CD4-positive, alpha-beta T cell treated with Interleukin-2 at 100 ng/mL for 4 hours (primary cell): Measurements from ENCODE around the gene VWF.
"Not testable (repeated sequence)": the region's sequence is repeated elsewhere in the genome, so short reads cannot be mapped to it uniquely, and the experiment has no call there.

Source experiments
- DNase-seq: peaks from one replicate; pipeline ENCODE4 v3.0.0-alpha.2; 2020; ENCODE audit warnings: low spot score

Gene VWF

DNA sequence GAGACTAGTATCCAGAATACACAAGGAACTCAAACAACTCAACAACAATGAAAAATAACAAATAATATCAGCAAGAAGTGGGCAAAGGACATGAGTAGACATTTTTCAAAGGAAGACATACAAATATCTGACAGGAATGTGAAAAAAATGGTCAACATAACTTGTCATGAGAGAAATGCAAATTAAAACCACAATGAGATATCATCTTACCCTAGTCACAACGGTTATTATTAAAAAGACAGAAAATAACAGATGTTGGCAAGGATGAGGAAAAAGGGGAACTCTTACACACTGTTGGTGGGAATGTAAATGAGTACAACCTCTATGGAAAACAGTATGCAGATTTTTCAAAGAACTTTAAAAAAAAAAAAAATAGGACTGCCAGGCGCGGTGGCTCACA is 20.4 kb downstream of the VWF start:
- DNase-seq = no peak

DNA sequence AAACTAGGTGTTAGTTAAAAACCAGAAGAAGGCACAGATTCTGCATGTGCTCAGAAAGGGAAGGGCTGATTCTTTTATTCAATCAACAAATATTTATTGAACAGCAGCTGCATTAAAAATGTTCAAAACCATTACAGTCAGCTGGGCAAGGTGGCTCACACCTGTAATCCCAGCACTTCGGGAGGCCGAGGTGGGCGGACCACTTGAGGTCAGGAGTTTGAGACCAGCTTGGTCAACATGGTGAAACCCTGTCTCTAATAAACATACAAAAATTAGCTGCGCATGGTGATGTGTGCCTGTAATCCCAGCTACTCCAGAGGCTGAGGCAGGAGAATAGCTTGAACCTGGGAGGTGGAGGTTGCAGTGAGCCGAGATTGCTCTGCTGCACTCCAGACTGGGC is 22.4 kb downstream of the VWF start:
- DNase-seq = not testable (repeated sequence)

DNA sequence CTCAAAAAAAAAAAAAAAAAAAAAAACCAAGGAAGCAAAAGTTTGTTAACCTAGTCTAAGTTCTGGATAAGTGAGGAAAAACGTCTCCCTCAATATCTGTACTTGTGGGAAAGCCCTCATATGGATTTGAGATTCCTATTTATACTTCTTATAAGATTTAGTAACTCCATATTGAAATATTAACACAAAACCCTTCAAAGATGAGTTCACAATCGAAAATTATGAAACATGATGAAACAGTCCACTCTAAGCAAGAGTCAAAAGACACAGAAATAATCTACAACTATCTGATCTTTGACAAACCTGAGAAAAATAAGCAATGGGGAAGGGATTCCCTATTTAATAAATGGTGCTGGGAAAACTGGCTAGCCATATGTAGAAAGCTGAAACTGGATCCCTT is 25.2 kb downstream of the VWF start:
- no peak for DNase-seq

DNA sequence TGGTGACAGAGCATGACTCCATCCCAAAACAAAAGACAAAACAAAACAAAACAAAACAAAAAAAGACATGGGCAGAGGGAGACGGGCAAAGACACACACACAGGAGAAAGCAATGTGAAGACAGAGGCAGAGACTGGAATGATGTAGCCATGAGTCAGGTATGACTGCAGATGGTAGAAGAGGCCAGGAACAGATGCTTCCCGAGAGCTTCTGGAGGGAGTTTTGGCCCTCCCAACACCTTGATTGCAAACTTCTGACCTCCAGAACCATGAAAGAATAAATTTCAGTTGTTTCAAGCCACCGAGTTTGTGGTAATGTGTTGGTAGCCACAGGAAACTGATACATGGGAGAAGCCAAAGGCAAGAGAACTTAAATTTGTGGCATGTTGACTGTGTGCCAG is 27.1 kb downstream of the VWF start:
- no peak for DNase-seq

DNA sequence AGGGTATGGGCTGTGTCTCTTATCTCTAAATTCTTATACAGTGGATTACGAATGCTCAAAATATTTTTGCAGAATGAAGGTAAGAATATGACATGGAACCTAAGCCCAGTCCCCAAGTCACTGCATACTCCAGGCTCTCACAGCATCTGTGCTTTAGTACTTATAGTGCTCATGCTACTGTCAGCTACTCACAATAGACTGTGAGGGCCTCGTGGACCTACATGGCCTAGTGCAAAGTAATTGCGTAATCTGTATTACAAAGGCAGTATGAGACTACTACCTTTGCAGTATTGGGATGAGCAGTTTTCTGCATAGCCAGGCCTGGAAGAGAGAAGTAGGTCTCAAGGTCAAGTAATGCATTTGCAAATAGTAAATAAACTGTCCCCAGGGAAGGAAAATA is 27.9 kb downstream of the VWF start:
- DNase-seq = no peak

DNA sequence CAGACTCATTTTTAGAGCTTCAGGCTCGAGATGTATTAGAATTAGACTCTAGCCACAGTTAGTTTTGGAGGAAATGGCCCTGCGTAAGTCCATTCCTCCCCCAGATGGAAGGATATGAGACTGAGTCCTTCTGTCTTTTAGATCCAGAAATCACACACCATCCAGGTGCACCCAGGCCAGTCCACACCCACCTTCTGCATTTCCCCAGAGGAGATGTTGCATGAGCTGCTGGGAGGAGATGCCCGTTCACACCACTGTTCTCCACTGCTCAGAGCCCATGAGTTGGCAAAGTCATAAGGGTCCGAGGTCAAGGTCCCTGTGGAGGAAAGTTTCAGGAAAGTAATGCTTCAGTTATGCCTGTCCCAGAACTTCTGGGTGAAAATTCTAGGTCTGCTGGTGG is 29.2 kb downstream of the VWF start:
- DNase-seq = no peak

DNA sequence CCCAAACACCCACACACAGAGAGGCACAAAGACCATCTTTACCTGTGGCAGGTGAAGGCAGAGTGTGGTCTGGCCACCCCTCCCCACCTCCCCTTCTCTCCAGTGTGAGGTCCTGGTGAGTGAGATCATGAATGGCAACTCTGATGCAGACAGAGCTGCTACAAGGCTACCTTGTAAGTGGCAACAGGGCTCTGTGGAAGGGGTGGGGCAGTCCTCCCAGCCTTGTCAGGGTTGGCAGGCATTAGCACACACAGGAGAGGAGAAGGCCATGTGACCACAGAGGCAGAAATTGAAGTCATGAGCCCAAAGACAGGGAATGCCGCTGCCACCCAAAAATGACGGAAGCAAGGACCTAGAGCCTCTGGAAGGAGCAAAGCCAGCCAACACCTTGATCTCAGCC is 30.7 kb downstream of the VWF start:
- no peak for DNase-seq

DNA sequence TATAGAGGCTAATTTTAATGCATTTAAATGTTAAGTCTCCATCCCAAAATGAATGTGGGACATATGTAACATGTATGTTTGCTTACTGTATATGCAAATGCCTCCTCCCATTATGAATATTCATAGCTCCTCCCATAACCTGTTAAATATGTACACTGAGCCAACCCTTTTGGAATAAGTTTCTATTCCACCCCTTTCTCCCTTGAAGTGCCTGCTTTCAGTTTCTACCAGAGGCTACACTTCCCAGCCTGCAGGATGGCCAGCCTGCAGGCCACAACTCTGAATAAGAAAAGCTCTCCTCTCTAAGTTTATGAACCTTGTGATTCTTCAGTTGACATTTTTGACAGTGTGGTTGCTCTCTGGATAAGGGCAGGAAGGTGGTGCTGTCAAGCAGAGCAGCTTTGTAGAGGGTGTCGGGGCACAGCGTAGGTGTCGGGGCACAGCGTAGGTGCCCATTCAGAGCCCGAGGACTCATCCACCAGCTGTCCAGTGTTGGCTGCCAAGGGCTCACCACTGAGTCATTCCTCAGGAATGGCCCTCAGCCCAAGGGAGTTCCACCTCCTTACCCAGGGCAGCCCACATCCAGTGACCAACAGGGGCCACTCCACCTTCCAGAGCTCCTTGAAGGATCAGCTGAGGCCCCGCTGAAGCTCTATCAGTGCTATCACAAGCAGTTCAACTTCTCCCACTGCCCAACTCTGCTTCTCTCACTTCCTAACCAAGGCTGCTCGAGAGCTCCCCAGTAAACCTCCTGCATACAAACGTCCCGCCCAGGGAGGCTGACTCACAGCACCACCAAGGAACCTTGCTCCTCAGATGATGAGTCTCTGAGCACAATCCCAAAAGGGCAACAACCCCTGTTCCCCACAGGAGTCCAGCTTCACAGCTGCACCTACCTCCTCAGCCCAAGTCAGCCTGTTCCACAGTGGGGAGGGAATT is 31.4 kb downstream of the VWF start:
- no peak for DNase-seq

DNA sequence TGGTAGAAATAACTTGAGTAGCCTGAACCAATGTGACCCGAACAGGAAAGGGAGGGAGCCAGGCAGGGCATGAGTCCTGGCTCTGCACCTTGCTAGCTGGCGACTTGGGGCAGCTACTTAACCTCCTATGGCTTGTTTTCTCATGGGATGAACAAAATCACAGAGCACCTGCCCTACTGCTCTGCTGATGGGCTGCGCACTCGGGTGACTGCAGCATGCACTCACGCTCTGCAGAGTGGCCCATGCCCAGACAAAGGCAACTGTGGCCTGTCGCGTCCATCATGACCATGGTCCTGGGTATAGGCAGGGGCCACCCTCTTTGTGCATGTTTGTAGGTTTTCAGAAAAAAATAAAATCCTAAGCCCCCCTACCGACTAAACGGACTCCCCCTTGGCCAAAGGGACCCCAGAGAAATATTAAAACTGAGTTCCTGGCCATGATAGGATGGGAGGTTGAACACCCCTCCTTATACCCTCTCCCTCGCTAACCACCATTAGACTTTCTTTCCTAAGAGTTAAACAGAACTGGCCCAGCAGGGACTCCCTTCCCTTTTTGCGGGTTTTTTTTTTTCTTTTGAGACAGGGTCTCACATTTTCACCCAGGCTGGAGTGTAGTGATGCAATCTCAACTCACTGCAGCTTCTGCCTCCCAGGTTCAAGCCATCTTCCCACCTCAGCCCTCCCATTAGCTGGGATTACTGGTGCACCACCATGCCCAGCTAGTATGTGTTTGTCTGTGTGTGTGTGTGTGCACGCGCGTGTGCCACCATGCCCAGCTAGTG is 32.5 kb downstream of the VWF start:
- no peak for DNase-seq

DNA sequence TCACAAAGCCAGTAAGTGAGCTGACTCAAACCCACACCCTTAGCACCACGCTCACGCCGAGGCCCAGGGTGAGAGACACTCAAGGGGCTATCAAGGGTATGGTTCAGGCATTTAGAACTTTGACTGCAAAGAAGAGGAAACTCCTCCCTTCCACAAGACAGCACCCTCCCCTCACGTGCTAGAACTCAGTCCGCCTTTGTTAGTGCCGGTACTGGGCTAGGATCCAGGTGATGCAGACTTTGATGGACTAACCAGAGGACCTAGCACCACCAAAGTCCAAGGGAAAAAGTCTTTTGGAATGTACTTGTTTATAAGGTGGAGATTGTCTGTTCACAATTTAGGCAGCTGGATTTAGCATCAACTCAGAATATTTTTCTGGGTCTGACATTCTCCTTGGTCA is 33.7 kb downstream of the VWF start:
- DNase-seq = no peak

DNA sequence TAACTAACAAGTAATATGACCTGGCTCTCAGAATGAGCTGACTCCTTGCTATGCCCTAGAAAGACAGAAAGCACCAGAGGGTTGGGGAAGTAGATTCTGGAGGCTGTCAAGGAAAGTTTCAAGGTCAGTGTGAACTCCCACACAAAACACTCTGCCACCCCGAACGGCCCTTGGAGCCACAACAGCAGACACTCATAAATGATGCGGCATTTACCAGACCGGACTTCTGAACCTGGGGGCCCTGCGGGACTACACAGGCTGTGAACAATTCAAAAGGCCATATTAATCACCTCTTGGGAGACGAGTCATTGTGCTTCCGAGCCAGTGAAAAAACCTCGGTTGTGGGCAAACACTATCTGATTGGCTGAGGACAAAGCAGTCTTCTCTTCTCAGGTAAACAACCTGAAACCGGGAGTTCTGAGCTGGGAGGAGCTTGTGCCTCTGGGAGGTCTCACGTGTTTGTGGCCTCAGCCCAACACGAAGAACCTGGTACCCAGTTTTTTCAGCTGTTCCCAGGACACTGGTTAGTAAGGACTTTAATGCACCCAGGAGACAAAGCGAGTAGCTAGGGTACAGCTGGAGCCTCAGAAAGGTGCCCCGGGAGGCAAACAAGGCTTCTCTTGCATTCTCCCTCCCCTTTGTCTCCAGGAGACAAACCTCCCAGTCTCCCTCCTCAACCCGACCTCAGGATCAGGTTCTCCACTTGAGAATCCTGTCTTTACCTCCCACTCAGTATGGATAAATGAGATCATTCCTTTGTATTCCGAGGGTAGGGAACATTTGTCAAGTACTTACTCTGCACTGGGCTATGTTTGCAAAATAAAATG is 35.3 kb downstream of the VWF start:
- no peak for DNase-seq

DNA sequence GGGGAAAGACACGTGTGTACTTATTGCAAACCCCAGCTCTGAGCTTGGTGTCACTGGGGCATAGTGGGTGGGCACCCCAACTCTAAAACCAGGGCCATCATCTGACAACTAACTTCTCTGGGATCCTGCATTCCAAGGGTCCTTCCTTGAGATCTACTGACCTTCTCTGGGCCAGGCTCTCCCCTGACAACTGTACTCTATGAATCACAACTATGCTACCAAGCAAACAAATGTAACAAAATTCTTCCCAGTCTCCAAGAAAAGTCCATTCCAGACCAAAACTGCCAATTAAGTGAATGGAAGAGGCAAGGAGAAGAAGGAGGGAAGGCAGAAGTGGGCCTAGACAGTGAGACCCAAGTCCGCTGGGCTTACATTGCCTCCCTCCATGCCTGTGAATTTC is 38.2 kb downstream of the VWF start:
- DNase-seq = no peak

DNA sequence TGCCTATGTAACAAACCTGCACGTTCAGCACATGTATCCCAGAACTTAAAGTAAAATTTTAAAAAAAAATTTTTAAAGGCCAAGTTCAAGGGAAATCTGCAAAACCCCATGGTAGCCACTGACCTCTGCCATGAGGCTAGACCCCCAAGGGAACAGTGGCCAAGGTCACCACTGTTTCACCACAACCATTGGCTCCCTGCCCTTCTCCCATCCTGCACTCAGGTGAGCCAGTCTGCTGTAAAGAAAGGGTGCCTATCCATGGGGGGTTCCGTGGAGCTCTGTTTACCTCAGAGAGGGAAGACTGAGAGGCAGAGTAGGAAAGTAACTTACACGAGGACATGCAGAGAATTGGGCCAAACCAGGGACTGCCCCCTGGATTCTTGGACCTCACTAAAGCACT is 38.6 kb downstream of the VWF start:
- DNase-seq = no peak

DNA sequence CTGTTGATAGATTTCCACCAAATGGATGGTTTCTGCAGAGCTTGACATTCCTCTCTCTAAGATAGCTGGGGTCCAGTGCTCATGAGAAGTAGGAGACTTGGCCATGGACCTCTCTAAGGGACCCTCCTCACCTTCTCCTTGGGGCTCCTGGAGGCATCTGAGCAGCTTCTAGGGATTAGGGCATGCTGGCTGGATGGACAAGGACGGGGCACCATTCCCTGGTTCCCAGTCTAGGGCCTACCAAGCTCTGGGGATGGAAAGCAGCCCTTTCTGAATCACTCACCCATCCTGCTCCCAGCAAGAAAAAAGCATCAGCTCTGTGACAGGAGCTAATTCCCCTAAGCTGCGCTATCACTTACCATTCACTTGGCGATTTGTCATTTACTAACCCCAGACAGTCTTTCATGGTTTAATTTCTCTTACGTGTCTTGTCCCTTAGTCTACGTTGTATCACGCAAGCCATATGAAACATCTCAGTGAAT is 39.5 kb downstream of the VWF start:
- DNase-seq = no peak

DNA sequence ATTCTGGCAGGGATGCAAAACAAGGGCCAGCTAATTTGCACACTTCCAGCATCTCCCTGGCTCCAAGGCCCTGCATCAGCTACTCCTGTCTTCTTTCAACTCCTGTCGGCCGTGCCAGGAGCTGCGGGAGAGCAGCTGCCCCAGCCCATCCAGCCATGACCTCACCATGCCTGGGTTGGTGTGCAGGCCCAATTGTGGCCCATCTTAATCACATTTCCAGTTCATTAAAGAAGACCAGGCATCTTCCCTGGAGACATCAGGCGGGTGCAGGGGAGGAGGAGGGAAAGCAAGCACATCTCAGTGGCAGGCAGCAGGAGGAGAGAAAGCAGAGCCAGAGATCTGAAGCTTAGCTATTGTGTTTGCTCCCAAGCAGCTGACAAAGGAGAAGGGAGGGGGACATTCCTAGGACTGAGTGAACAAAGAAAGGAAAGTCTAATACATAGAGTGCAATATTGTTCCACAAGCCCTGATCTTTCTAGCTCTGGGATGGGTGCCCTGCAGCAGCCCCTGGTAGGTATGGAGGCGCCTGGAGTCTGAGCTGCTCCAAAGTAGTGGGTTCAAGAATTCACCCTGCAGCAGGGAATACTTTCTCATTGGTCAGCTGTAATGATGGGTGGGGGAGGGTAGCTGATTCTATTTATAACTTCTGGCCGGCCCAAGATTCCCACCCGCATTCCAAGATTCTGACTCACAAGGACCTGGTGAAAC is 40.1 kb downstream of the VWF start:
- DNase-seq = no peak

DNA sequence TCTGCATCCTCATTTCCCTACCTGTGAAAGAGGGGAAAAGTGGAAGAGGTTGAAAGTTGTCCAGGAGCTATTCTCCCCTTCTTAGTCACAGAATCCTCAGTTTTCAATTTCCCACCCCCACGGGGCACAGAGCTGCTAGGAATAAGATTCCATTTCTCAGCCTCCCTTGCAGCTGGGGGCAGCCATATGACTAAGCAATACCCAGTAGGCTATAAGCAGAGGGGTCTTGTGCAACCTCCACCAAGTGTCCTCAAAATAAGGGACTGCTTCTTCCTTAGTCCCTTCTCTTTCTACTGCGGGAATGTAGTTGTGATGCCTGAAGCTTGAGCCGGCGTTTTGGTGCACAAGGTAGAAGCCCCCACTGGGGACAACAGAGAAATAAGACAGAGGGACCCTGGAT is 40.9 kb downstream of the VWF start:
- no peak for DNase-seq

DNA sequence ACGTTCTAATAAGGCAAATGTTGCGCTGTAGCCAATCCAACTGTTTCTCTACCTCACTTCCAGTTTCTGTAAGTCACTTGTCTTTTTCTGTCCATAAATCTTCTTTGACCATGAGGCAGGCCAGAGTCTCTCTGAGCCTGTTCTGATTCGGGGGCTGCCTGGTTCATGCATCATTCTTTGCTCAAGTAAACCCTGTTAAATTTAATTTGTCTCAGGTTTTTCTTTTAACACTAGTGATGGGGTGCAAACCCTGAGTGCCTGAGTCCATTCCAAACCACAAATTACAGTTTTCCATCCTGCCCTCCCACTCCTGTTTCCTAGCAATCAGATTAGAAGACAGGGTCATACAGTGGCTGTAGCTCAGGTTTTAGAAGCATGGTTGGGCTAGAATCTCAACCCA is 41.9 kb downstream of the VWF start:
- DNase-seq = no peak

DNA sequence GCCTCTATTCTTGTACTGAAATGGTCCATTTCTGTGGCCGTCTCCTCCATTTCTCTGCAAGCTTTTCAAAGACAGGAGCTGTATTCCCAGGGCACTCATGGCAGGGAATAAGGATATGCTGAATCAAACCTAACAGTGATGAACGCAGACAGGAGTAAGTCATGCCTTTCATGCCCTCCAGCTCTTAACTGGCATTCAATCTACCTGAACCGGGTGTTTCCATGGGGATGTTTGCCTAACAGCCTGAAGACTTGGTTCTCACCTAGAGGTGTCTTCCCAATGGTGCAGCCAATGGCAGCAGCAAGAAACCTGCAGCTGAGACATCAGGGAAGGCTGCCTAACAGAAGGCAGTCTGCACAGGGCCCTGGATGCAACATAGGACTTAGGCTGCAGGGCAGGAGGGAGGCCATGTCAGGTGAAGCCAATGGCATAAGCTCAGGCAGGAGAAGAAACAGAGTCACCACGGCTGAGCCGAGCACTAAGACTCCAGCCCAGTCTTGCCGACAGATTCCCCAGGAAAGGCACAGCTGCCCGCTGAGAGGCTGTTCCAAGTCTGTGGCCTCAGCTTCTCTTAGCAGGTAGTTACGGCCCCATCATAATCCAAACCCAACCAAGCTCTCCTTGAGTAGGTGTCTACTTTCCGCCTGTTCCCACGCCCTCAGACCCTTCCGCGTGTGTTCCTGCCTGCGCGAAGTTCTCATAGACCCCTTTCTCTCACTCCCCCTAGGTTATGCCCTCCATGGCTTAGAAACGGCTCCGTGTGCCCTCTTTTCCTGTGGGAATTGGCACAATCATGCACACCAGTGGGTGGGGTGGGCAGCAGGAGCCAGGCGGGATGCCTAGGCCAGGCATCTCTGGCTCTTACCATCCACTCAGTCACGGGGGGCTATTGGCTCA is 44.1 kb downstream of the VWF start:
- DNase-seq = no peak

DNA sequence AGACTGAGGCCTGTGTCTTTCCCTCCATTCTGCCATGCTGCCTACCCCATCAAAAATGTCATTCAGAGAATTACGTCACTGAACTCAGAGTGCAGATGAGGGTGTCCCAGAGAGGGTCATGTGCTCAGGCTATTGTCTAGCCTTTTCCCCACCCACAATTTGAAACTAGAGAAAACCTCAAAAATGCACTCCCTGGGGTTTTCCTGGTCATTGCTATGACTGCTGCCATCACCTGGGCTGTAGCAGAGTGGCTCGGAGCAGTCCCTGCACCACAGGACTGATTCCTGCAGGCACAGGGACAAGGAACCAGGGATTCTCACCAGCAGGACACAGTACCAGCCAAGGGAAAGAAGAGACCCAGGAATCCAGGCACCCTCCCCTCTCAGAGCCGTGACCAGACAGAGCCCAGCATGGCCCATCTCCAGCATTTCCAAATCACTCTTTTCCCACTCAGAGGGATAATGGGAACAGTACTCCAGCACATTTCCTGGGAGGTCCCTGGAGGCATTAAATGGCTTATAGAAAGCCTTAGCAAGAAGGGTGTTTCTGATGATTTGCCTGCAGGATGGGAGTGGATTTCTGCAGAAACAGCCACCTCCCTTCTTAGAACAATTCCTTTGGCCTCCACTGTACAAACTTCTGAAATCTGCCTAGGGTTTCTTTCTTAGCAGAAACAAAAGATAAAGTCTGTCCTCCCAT is 45.9 kb downstream of the VWF start:
- DNase-seq = no peak

DNA sequence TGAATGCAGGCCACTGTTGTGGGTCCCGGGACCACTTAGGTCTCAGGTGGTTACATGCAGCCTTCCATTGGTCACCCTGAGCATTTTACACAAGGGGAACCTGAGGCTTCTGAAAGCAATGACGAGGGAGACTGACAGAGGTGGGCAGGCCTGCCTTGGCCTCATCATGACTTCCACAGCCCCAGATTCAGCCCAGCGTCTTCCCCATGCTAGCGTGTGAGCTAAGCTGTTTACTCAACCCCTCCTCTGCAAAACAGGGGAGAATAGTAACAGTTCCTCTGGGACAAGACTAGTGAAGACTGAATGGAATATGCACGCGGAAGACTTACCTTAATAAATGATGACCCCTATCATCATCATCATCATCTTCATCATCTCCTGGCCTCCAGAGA is 46.8 kb downstream of the VWF start:
- DNase-seq = no peak
